Esophagus squamous epithelium (tissue), 5 donors: ENCODE data around the gene CLCN7. TPM values are rescaled to one million over a fixed set of nuclear protein-coding genes. Genes with fewer than 3 reads are reported as not detected.
"Not testable (repeated sequence)": the region's sequence is repeated elsewhere in the genome, so short reads cannot be mapped to it uniquely, and the experiment has no call there.

Experiments
- DNase-seq: peaks from one replicate; lab custom pipeline; 2025; lab: John Stamatoyannopoulos, UW
- H3K27ac ChIP-seq, 4 donors: fragments of 200-600 bp; sonication (generic); one replicate each; pipeline ENCODE4 v1.5.1; 2016 to 2019; ENCODE audit warnings: mild to moderate bottlenecking in 1 of 4
- H3K27me3 ChIP-seq, 4 donors: fragments of 200-600 bp; sonication (generic); 1 replicate in 3 of 4; 2 replicates in 1 of 4; pipeline versions ENCODE4 v1.5.1 to v1.6.0; 2017 to 2021; ENCODE audit warnings: antibody characterized with exemption in 1 of 4
- H3K36me3 ChIP-seq, 3 donors: fragments of 200-600 bp; sonication (generic); one replicate each; pipeline ENCODE4 v1.5.1; 2016 to 2019
- H3K4me1 ChIP-seq, 3 donors: fragments of 200-600 bp; sonication (generic); one replicate each; pipeline ENCODE4 v1.5.1; 2017 to 2019
- H3K4me3 ChIP-seq, 4 donors: fragments of 200-600 bp; sonication (generic); 1 replicate in 3 of 4; 2 replicates in 1 of 4; pipeline ENCODE4 v1.5.1; 2016 to 2019; ENCODE audit warnings: mild to moderate bottlenecking in 2 of 4, moderate library complexity in 1 of 4
- H3K9me3 ChIP-seq, 3 donors: fragments of 200-600 bp; sonication (generic); one replicate each; pipeline ENCODE4 v1.5.1; 2016 to 2019
- CTCF ChIP-seq, 6 experiments: fragments of 450-650 bp in 4 of 6; fragments of 200-600 bp in 2 of 6; sonication (generic) in 2 of 6; IDR thresholded peaks; one replicate each; pipeline ENCODE4 v1.5.1; 2016 to 2019; ENCODE audit warnings: antibody characterized with exemption in 6 of 6, mild to moderate bottlenecking in 4 of 6, moderate library complexity in 4 of 6
- POLR2A ChIP-seq, 4 donors: fragments of 450-650 bp; IDR thresholded peaks; one replicate each; pipeline ENCODE4 v1.6.1; 2017; ENCODE audit warnings: antibody characterized with exemption in 4 of 4, mild to moderate bottlenecking in 4 of 4, moderate library complexity in 3 of 4
- WGBS, 2 donors: methylation state at CpG; one replicate each; pipeline ENCODE4 v1.1.5; 2018; 5-methylcytosine and 5-hydroxymethylcytosine counted together
- intact Hi-C: fragments of 100-400 bp; cut with DNase I; formaldehyde crosslinking; loops from one replicate; pipeline ENCODE4 v1.15.0; 2022
- total RNA-seq, 4 donors: library from RNA; depleted of rRNA; stranded (reverse); fragments of >200 nt; gene quantifications; one replicate each; pipeline ENCODE4 v1.1.0, GENCODE V29; 2016
- donor health status: DM: yes; HTN: yes; CAD: no.

CLCN7 gene
- total RNA-seq, 4 donors from 2014 or later, result 21.5 to 41.2 (median 33.6) TPM

- Histone ChIP-seq H3K27ac (no peak within 1 kb of the TSS), H3K4me3 (no peak within 1 kb of the TSS), H3K36me3 (peaks cover 0 to 40% (median 4%) of the 10 kb centered on the region in 3 donors), H3K27me3 (no peaks in the 10 kb centered on the region), H3K4me1 (no peaks in the 10 kb centered on the region), H3K9me3 (no peaks in the 10 kb centered on the region)
- TF ChIP-seq POLR2A (IDR thresholded peaks at IDR 0.05), result no peak
- TF ChIP-seq CTCF (IDR thresholded peaks at IDR 0.05), result no peak
- no peak for DNase-seq
- 74 to 80% methylated on average over 1 to 8 of the region's 27 CpGs for WGBS, 2 donors
- intact Hi-C loops, result no loop called here
These were observed 30.7 kb downstream of the CLCN7 start, which contains the start of gene CCDC154 for GRCh38 chr16:1443980-1444729. CCDC154 (minus strand) TSS chr16:1444556; CDS start chr16:1444322, 234 bp downstream.

- WGBS, 2 donors, result no CpG with 5 or more reads among the region's 38 CpGs
- H3K4me1 ChIP-seq, result no peaks in the 10 kb centered on the region
- H3K27me3 ChIP-seq, result no peaks in the 10 kb centered on the region
- no peak overlapping the region for H3K4me3 ChIP-seq
- TF ChIP-seq POLR2A (IDR thresholded peaks at IDR 0.05), result no peak
- TF ChIP-seq CTCF (IDR thresholded peaks at IDR 0.05), result no peak
- DNase-seq, result no peak
- no peak overlapping the region for H3K27ac ChIP-seq
- H3K36me3 ChIP-seq, result peaks cover 0 to 33% (median 4%) of the 10 kb centered on the region in 3 donors
- no peaks in the 10 kb centered on the region for H3K9me3 ChIP-seq
- intact Hi-C loops, result no loop called here
These were observed 31.3 kb downstream of the CLCN7 start for GRCh38 chr16:1443403-1443973.

- Histone ChIP-seq H3K4me3 (no peak overlapping the region), H3K36me3 (peaks cover 0 to 25% (median 4%) of the 10 kb centered on the region in 3 donors), H3K27me3 (no peaks in the 10 kb centered on the region), H3K4me1 (no peaks in the 10 kb centered on the region), H3K27ac (no peak overlapping the region), H3K9me3 (no peaks in the 10 kb centered on the region)
- DNase-seq, result no peak
- intact Hi-C loops, result no loop called here
- WGBS, 2 donors, result 80 to 100% methylated on average over 1 to 5 of the region's 24 CpGs
- TF ChIP-seq CTCF (IDR thresholded peaks at IDR 0.05), result no peak
- TF ChIP-seq POLR2A (IDR thresholded peaks at IDR 0.05), result no peak
These were observed 32.1 kb downstream of the CLCN7 start for GRCh38 chr16:1442697-1443096.

- H3K36me3 ChIP-seq, result peaks cover 0 to 12% (median 3%) of the 10 kb centered on the region in 3 donors
- intact Hi-C loops, result no loop called here
- no peak overlapping the region for H3K4me3 ChIP-seq
- H3K27me3 ChIP-seq, result no peaks in the 10 kb centered on the region
- WGBS, 2 donors, result 86 to 100% methylated on average over 1 to 11 of the region's 22 CpGs
- H3K9me3 ChIP-seq, result no peaks in the 10 kb centered on the region
- no peak for TF ChIP-seq POLR2A (IDR thresholded peaks at IDR 0.05)
- no peak for TF ChIP-seq CTCF (IDR thresholded peaks at IDR 0.05)
- no peak overlapping the region for H3K27ac ChIP-seq
- no peaks in the 10 kb centered on the region for H3K4me1 ChIP-seq
- DNase-seq, result no peak
These were observed 33.4 kb downstream of the CLCN7 start for GRCh38 chr16:1441391-1441829.

- H3K4me3 ChIP-seq, H3K36me3 ChIP-seq, H3K27ac ChIP-seq, H3K9me3 ChIP-seq, intact Hi-C loops, H3K27me3 ChIP-seq, DNase-seq, H3K4me1 ChIP-seq: not testable (repeated sequence)
- WGBS, 2 donors, result 70 to 85% methylated on average over 3 to 4 of the region's 4 CpGs
These were observed 35.1 kb downstream of the CLCN7 start for GRCh38 chr16:1439699-1440074.
